ENCODE measurements around the gene SLC35B3. TPM values are rescaled to one million over a fixed set of nuclear protein-coding genes. Genes with fewer than 3 reads are reported as not detected.

SLC35B3 gene
- total RNA-seq, result 19.2 TPM
- long read RNA-seq, transcript SLC35B3-202 (11 exons, 1,973 nt), result major isoform, 17 of 33 reads
- long read RNA-seq, partial matches to known transcripts, result 3 of 33 reads
- long read RNA-seq, other reads (novel, unspliced or antisense), result 12 of 33 reads

DNA sequence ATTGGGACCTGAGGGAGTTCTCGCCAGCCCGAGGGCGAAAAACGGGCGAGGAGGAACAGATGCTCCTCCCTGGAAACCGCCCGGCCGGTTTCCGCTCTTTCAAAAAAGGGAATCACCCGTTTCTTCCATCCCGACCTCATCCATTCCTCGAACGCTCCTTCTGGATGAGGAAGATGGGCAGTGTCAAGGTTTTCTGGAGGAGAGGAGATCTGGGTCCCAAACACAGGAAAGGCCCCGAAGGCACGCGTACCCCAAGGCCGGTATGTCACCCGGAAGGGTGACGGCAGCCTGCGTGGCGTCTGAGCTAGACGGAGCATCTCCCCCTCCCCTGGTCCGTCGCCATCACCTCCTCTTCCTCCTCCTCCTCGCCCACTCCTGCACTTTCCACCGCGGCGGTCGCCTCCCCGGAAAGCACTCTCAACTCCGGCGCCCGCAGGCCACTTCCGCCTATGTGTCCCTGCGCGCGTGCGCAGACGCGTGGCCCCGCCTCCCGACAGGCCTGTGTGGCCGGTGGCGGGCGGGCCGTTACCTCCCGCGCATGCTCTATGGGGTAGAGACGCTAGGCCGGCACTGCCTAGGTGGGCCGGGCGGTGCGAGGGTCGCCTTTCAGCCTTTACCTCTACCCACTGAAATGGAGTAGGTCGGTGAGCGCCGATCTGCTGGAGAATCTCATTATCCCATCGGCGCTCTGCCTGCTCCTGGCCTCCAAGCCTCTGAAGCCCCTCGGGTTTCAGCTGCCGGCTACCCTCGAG lies at the start of gene SLC35B3:
SLC35B3 (minus strand) TSS at position 453 of the 752 bp plus-strand sequence.
- TF ChIP-seq, protein P1, sequence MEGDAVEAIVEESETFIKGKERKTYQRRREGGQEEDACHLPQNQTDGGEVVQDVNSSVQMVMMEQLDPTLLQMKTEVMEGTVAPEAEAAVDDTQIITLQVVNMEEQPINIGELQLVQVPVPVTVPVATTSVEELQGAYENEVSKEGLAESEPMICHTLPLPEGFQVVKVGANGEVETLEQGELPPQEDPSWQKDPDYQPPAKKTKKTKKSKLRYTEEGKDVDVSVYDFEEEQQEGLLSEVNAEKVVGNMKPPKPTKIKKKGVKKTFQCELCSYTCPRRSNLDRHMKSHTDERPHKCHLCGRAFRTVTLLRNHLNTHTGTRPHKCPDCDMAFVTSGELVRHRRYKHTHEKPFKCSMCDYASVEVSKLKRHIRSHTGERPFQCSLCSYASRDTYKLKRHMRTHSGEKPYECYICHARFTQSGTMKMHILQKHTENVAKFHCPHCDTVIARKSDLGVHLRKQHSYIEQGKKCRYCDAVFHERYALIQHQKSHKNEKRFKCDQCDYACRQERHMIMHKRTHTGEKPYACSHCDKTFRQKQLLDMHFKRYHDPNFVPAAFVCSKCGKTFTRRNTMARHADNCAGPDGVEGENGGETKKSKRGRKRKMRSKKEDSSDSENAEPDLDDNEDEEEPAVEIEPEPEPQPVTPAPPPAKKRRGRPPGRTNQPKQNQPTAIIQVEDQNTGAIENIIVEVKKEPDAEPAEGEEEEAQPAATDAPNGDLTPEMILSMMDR (IDR thresholded peaks at IDR 0.05), result no peak
- intact Hi-C loops (cut with DNase I), result no loop called here
- no peaks in the 10 kb centered on the region for H3K9me3 ChIP-seq
- H3K27ac ChIP-seq, result peak within 1 kb of the TSS; percentile 89
- H3K27me3 ChIP-seq (ENCODE audit: low read depth), result no peaks in the 10 kb centered on the region
- H3K4me1 ChIP-seq, result peaks cover 23% of the 10 kb centered on the region
- DNase-seq (peak; percentile 98), ATAC-seq (peak; percentile 100)
- peak within 1 kb of the TSS; percentile 81 for H3K4me3 ChIP-seq
- no peaks in the 10 kb centered on the region for H3K36me3 ChIP-seq

DNA sequence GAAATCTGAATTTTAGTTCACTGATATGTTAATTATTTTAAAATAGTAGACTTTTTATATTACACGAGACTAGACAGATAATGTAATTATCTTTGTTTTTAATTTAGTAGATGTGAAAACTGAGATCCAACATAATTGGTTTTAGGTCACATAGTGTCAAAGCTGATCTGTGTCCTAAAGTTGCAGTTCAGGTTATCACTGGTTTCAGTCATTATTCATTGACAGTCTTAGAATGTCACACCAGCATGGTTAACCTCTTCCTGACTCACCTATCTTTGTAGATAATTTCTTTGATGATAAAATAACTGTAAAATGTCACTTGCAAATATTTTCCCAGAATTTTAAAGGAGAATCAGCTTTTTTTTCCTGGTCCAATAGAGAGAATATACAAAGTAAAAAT lies 48.3 kb upstream of the SLC35B3 start:
- Histone ChIP-seq H3K36me3 (no peaks in the 10 kb centered on the region), H3K27ac (no peak overlapping the region), H3K4me1 (no peaks in the 10 kb centered on the region), H3K27me3 (ENCODE audit: low read depth) (no peaks in the 10 kb centered on the region), H3K4me3 (no peak overlapping the region), H3K9me3 (no peaks in the 10 kb centered on the region)
- intact Hi-C loops (cut with DNase I), result no loop called here
- TF ChIP-seq, protein P1 (IDR thresholded peaks at IDR 0.05), result no peak
- no peak for DNase-seq
- ATAC-seq, result no peak

DNA sequence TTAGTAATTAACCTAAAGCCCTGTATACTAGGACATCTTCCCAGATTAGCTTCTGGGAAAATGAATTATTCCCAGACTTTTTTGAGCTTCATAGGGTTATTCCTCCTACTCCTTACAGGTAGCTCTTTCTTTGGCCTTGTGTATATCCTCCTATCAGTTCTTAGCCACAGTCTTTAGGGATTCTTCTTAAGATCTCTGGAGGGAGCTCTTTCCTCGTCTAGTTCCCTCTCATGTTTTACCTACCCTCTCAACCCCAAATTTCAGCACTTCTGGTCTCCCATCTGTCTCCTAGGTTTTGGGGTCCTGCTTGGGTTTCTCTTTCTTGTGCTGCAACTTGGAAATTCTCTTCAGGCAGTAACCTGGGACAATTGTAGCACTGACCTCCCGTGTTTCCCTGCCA lies 46.4 kb upstream of the SLC35B3 start:
- H3K9me3 ChIP-seq, result no peaks in the 10 kb centered on the region
- intact Hi-C loops (cut with DNase I), result no loop called here
- DNase-seq (no peak), ATAC-seq (no peak)
- TF ChIP-seq, protein P1 (IDR thresholded peaks at IDR 0.05), result no peak
- no peaks in the 10 kb centered on the region for H3K36me3 ChIP-seq
- no peaks in the 10 kb centered on the region for H3K4me1 ChIP-seq
- H3K27me3 ChIP-seq (ENCODE audit: low read depth), result no peaks in the 10 kb centered on the region
- no peak overlapping the region for H3K27ac ChIP-seq
- H3K4me3 ChIP-seq, result no peak overlapping the region

DNA sequence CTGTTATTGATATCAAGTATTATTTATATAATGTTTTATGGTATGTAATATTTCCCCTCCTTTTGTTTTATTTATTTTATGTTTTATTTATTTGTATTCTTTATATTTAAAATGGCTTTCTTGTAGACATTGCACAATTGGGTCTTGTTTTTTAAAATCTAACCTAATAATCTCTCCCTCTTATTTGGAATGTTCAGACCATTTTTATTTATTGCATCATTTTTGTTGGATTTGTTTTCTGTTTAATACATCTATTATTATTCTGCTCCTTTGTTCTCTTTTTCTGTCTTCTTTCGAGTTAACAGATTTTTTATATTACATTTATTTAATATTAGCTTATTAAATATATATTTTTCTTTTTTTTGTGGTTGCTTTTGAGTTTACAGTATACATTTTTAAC lies 43.1 kb upstream of the SLC35B3 start:
- H3K27ac ChIP-seq, result no peak overlapping the region
- TF ChIP-seq, protein P1 (IDR thresholded peaks at IDR 0.05), result no peak
- no peaks in the 10 kb centered on the region for H3K9me3 ChIP-seq
- DNase-seq, result no peak
- intact Hi-C loops (cut with DNase I), result no loop called here
- no peaks in the 10 kb centered on the region for H3K36me3 ChIP-seq
- no peak for ATAC-seq
- no peaks in the 10 kb centered on the region for H3K4me1 ChIP-seq
- no peaks in the 10 kb centered on the region for H3K27me3 ChIP-seq (ENCODE audit: low read depth)
- H3K4me3 ChIP-seq, result no peak overlapping the region

DNA sequence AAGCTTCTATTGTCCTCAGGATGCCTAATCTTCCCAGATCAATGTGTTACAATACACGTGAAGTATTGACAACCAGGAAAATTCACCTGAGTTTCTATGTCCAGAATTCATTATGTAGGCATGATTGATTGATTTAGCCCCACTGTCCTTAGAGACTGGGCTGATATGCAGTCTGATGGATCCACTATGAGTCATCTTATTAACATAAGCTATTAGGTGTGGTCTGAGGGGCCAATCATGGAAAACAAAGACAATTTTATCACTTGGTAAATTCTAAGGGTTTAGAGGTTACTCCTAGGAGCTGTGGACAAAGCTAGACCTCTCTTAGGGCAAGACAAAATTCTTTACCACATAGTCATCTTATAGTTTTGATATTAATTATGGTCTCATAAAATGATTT lies 41.3 kb upstream of the SLC35B3 start:
- no peak overlapping the region for H3K4me3 ChIP-seq
- H3K36me3 ChIP-seq, result no peaks in the 10 kb centered on the region
- no peak overlapping the region for H3K27ac ChIP-seq
- no peaks in the 10 kb centered on the region for H3K4me1 ChIP-seq
- H3K9me3 ChIP-seq, result no peaks in the 10 kb centered on the region
- no peak for DNase-seq
- ATAC-seq, result no peak
- intact Hi-C loops (cut with DNase I), result no loop called here
- TF ChIP-seq, protein P1 (IDR thresholded peaks at IDR 0.05), result no peak
- no peaks in the 10 kb centered on the region for H3K27me3 ChIP-seq (ENCODE audit: low read depth)

Data from lower lobe of right lung (tissue), 2 donors.